Prostate gland (tissue), 2 donors: ENCODE measurements around the gene TMC3. TPM values are rescaled to one million over a fixed set of nuclear protein-coding genes. Genes with fewer than 3 reads are reported as not detected.

Experiments
- DNase-seq: peaks from one replicate; pipeline ENCODE4 v3.0.0-alpha.2; 2019; ENCODE audit warnings: low spot score
- H3K27ac ChIP-seq, 2 donors: fragments of 200-600 bp; sonication (generic); 2 replicates each; pipeline ENCODE4 v1.5.1; 2017 to 2019
- H3K27me3 ChIP-seq: fragments of 200-600 bp; sonication (generic); replicated peaks from 2 replicates; pipeline ENCODE4 v1.5.1; 2019; ENCODE audit not compliant: insufficient read depth
- H3K36me3 ChIP-seq, 2 donors: fragments of 200-600 bp; sonication (generic); 1 replicate in 1 of 2; 2 replicates in 1 of 2; pipeline versions ENCODE4 v1.5.1 to v1.8.1; 2017 to 2019
- H3K4me1 ChIP-seq: fragments of 200-600 bp; sonication (generic); replicated peaks from 2 replicates; pipeline ENCODE4 v1.5.1; 2019
- H3K4me3 ChIP-seq, 2 donors: fragments of 200-600 bp; sonication (generic); 2 replicates each; pipeline ENCODE4 v1.5.1; 2017 to 2019
- H3K9me3 ChIP-seq: fragments of 200-600 bp; sonication (generic); 2 replicates; pipeline ENCODE4 v1.5.1; 2017
- POLR2A ChIP-seq: fragments of 450-650 bp; IDR thresholded peaks from one replicate; pipeline ENCODE4 v1.6.1; 2016; ENCODE audit warnings: antibody characterized with exemption, mild to moderate bottlenecking
- POLR2AphosphoS5 ChIP-seq: sonication (generic); formaldehyde crosslinking; IDR thresholded peaks from one replicate; pipeline ENCODE4 v1.6.1; 2017; ENCODE audit warnings: antibody characterized with exemption
- WGBS: methylation state at CpG from one replicate; pipeline ENCODE4 v1.1.5; 2018; 5-methylcytosine and 5-hydroxymethylcytosine counted together
- intact Hi-C: fragments of 100-400 bp; cut with DNase I; formaldehyde crosslinking; loops from one replicate; pipeline ENCODE4 v1.14.2; 2022
- total RNA-seq, 2 donors: library from RNA; depleted of rRNA; stranded (reverse); fragments of >200 nt; gene quantifications; one replicate each; pipeline ENCODE4 v1.1.0, GENCODE V29; 2016
- TF ChIP-seq, protein P1 (sequence below), 4 experiments: fragments of 200-600 bp in 2 of 4; fragments of 450-650 bp in 2 of 4; sonication (generic) in 2 of 4; IDR thresholded peaks; 1 replicate in 3 of 4; 2 replicates in 1 of 4; pipeline ENCODE4 v1.5.1; 2016 to 2019; ENCODE audit warnings: antibody characterized with exemption in 4 of 4, mild to moderate bottlenecking in 2 of 4, moderate library complexity in 2 of 4

The TMC3 gene
- total RNA-seq, 2 donors from 2014 or later = 0.14 to 0.23 TPM

DNA sequence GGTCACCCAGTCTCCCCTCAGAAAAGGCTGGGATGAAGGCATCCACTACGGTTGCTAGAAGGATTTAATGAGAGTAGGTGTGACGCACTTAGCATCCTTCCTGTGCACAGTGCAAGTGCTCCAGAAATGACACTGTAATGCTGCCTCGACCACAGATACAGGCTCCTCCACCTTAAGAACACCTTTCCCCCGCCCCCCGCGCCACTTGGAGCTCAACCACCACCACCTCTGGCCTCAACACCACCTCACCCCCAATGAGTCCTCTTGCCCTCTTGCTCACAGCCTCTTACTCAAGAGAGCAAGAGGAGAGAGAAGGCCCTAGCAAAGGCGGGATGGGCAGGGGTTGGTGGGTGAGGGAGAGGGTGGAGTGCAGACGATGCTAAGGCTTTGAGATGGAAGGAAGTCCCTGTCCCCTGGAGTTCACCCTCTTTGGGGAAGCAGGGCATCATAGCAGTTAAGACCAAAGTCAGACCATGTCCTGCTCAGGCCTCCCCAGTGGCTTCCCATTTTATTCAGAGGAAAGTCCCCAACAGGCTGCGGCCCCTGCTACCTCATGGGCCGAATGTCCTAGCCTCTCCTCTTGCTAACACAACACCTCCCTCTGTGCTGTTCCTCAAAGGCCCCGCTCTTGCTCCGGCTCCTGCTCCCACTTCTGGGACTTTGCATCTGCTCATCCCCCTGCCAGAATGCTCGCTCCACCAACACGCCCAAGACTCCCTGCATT lies 58.4 kb downstream of the TMC3 start:
- intact Hi-C loops = loop anchor here (10.0 kb wide), 1 partner anchor 729 kb away; the partner anchor contains the start of gene MEX3B
- no peaks in the 10 kb centered on the region for H3K4me1 ChIP-seq
- TF ChIP-seq POLR2A = no peak
- TF ChIP-seq POLR2AphosphoS5 = no peak
- TF ChIP-seq, protein P1, sequence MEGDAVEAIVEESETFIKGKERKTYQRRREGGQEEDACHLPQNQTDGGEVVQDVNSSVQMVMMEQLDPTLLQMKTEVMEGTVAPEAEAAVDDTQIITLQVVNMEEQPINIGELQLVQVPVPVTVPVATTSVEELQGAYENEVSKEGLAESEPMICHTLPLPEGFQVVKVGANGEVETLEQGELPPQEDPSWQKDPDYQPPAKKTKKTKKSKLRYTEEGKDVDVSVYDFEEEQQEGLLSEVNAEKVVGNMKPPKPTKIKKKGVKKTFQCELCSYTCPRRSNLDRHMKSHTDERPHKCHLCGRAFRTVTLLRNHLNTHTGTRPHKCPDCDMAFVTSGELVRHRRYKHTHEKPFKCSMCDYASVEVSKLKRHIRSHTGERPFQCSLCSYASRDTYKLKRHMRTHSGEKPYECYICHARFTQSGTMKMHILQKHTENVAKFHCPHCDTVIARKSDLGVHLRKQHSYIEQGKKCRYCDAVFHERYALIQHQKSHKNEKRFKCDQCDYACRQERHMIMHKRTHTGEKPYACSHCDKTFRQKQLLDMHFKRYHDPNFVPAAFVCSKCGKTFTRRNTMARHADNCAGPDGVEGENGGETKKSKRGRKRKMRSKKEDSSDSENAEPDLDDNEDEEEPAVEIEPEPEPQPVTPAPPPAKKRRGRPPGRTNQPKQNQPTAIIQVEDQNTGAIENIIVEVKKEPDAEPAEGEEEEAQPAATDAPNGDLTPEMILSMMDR (IDR thresholded peaks at IDR 0.05) = no peak
- 95% methylated on average over 14 of the region's 14 CpGs for WGBS
- H3K27me3 ChIP-seq = no peaks in the 10 kb centered on the region
- no peaks in the 10 kb centered on the region for H3K9me3 ChIP-seq
- no peak overlapping the region for H3K4me3 ChIP-seq
- no peak for DNase-seq
- H3K27ac ChIP-seq = no peak overlapping the region
- H3K36me3 ChIP-seq = no peaks in the 10 kb centered on the region

DNA sequence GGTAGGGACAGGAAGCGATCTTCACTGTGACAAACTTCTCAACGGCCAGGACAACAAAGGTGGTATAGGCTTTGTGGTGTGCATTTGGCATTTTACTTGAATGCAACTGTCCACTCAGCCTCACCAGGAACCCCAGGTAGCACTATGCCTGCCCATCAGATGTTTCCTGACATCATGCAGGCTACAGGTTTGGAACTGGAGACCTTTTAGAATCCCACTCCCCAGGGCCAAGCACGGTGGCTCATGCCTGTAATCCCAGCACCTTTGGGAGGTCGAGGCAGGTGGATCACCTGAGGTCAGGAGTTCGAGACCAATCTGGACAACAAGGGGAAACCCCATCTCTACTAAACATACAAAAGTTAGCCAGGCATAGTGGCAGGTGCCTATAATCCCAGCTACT lies 59.6 kb downstream of the TMC3 start:
- intact Hi-C loops = loop anchor here (5.0 to 10.0 kb wide), 2 partner anchors 37 to 730 kb away; partner anchors contain the start of gene MEX3B
- WGBS = 94% methylated on average over 5 of the region's 5 CpGs
- Histone ChIP-seq H3K27me3 (no peaks in the 10 kb centered on the region), H3K27ac (no peak overlapping the region), H3K36me3 (no peaks in the 10 kb centered on the region), H3K4me1 (no peaks in the 10 kb centered on the region), H3K4me3 (no peak overlapping the region), H3K9me3 (no peaks in the 10 kb centered on the region)
- TF ChIP-seq, protein P1 (IDR thresholded peaks at IDR 0.05) = no peak
- TF ChIP-seq POLR2A = no peak
- no peak for TF ChIP-seq POLR2AphosphoS5
- DNase-seq = no peak

DNA sequence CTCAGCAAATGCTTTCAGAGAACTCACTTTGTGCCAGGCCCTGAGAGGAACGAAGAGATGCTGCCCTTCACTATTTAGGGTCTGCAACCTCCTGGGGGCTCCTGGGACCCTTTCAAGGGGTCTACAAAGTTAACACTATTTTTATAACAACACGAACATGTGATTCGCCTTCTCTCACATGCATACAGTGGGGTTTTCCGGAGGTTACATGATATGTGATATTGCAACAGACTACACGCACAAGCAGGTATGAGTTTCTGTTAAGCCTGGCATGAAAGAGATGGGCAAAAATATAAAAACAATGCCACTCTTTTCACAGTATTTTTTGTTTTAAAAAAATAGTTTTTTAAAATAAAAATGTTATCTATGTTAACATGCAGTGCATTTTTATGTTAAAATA lies 60.3 kb downstream of the TMC3 start:
- no peak for TF ChIP-seq POLR2AphosphoS5
- no peak for TF ChIP-seq POLR2A
- TF ChIP-seq, protein P1 (IDR thresholded peaks at IDR 0.05) = no peak
- intact Hi-C loops = loop anchor here (5.0 to 10.0 kb wide), 2 partner anchors 36 to 731 kb away; partner anchors contain the start of gene MEX3B
- Histone ChIP-seq H3K9me3 (no peaks in the 10 kb centered on the region), H3K36me3 (no peaks in the 10 kb centered on the region), H3K4me3 (no peak overlapping the region), H3K4me1 (no peaks in the 10 kb centered on the region), H3K27me3 (no peaks in the 10 kb centered on the region), H3K27ac (peak overlapping the region in 1 of 2 donors; percentile 38)
- DNase-seq = no peak
- 93% methylated on average over 5 of the region's 5 CpGs for WGBS

DNA sequence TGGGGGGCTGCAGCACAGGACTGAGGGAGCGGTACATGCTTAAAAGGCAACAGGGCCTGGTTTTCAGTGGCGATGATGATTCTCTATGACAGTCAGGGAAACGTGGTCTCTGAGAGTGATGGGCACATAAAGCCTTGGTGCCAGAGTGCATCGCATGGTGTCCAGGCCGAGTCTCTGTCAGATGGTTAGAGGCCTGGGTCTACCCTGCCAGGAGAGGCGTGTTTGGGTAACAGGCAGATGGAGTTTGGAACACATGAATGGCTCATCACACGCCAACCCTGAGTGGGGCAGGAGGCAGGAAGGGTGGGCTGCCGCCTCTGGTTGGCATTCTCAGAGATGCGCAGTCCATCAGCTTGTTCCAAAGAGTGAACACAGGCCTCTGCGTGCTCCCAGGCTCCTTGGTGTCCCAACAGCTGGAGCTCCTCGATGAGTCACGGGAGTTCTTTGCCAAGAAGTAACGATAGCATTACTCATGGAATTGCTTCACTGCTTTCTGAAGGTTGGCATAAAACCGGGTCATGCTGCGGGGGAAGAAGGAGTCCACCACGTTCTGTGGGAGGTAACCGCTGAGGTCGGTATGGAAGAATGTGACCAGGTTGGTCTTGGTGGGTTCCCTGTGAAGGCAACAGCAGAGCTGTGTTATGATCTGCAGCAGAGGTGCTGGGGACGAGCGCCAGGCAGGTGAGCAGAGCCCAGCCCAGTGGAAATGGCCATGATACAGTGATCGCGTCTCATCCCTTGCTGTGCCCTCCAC lies 61.0 kb downstream of the TMC3 start:
- intact Hi-C loops = loop anchor here (5.0 to 10.0 kb wide), 2 partner anchors 36 to 732 kb away; partner anchors contain the start of gene MEX3B
- peak; percentile 78 for DNase-seq
- Histone ChIP-seq H3K27me3 (no peaks in the 10 kb centered on the region), H3K36me3 (no peaks in the 10 kb centered on the region), H3K27ac (peak overlapping the region; percentile 29 to 38), H3K4me1 (no peaks in the 10 kb centered on the region), H3K4me3 (no peak overlapping the region), H3K9me3 (no peaks in the 10 kb centered on the region)
- 55% methylated on average over 22 of the region's 22 CpGs for WGBS
- peak; percentile 91 for TF ChIP-seq POLR2AphosphoS5
- TF ChIP-seq, protein P1 (IDR thresholded peaks at IDR 0.05) = no peak
- TF ChIP-seq POLR2A = no peak
